Measurements from ENCODE around the gene NLGN1.

- TF ChIP-seq SIRT6 (IDR thresholded peaks at IDR 0.05; ENCODE audit: low read length) (no peak), HDAC6 (IDR thresholded peaks at IDR 0.05; ENCODE audit: low read depth, low read length) (no peak), MAX (IDR thresholded peaks at IDR 0.05) (no peak), CTCF (IDR thresholded peaks at IDR 0.05; ENCODE audit: control extremely low read depth in 1 of 3, insufficient read depth in 1 of 3, low read depth in 1 of 3, low read length in 3 of 3) (no peak), RFX5 (IDR thresholded peaks at IDR 0.05; ENCODE audit: borderline replicate concordance, low read depth, low read length) (no peak), SP1 (IDR thresholded peaks at IDR 0.05; ENCODE audit: low read depth, low read length) (no peak), POLR2A (IDR thresholded peaks at IDR 0.05; ENCODE audit: control extremely low read depth in 1 of 2, low read depth in 2 of 2, low read length in 2 of 2) (no peak), GABPA (IDR thresholded peaks at IDR 0.05; ENCODE audit: borderline replicate concordance, insufficient read depth, low read length) (no peak), POLR2AphosphoS5 (IDR thresholded peaks at IDR 0.05; ENCODE audit: low read depth, low read length) (no peak)
Measured at GRCh38 chr3:174162550-174162949, 765.0 kb downstream of the NLGN1 start.
